ENCODE results near the gene MUC21.

DNA sequence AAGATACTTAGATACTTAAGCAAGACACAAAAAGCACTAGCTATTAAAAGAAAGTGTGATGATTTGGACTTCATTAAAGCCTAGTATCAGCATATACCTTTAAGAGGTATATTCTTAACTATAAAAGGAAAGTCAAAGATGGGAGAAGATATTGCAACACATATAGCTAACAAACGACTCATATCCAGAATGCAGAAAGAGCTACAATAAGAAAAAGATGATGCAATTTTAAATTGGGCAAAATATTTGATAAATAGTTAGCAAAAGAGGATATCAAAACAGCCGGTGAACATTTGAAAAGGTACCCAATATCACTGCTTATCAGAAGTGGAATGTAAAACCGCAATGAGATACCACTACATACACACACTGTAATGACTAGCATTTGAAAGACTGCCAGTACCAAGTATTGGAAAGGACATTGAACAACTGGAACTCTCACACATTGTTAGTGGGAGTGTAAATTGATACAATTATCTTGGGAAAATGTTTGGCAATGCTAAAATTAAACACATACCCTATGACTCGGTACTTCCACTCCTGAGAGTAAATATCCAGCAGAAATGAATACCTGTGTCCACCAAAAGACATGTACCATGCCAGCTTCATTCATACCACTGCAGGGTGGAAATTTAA is 52.5 kb downstream of the MUC21 start:
- TF ChIP-seq CTCF (IDR thresholded peaks at IDR 0.05) (no peak), POLR2A (IDR thresholded peaks at IDR 0.05) (no peak)
